ENCODE data around the gene CHCT1. TPM values are rescaled to one million over a fixed set of nuclear protein-coding genes. Genes with fewer than 3 reads are reported as not detected.
A peak's percentile ranks its signal among the peaks of the same experiment; 100 is the strongest.

CHCT1 gene
- total RNA-seq, 2 donors from 2014 or later: not detected

DNA sequence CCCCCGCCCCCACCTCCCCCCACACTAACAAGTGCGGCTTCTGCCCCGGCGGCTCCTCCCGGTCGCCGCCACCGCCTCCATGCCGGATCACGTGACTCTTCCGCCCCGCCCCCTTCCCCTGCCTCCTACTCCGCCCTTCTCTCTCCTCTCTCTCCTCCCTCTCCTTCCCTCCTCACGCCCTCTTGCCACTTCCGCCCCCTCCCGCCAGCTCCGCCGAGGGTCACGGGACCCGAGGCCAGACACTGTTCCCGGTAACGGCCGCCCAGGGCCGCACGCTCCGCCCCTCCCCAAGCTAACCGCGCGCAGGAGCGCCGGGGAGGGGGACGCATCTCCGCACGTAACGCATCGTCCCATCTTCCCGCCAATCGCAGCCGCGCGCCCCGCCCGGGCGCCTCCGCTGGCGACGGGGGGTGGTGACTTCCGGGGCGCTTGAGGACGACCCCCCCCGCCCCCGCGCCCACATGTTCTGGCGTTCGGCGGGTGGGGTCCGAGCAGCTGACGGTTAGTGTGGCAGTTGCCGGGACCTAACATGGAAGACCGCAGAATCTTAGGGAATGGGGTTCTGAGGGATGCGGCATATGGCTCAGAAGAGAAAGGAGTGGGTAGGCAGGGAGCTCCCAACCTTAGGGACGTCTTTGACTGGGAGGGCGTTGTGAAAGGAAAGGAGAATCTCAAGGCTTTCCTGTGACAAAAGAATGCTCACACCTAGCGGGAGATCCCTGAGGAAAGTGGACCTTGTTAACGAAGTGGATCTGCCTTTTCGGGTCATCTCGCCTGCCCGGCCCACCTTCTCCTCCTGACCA lies 30.0 kb upstream of the CHCT1 start, which contains the start of gene USP32:
TSS of gene USP32 (minus strand) at position 92 of the 803 bp plus-strand sequence. CDS start 194 bp downstream, outside the sequence.
- H3K27me3 Mint-ChIP-seq: no peaks in the 10 kb centered on the region
- DNase-seq (ENCODE audit: low spot score): peak; percentile 99
- H3K9me3 Mint-ChIP-seq: no peaks in the 10 kb centered on the region
- peak within 1 kb of the TSS; percentile 89 to 97 for H3K27ac Mint-ChIP-seq
- peak within 1 kb of the TSS; percentile 96 for H3K4me3 Mint-ChIP-seq
- H3K4me1 Mint-ChIP-seq (ENCODE audit: low read depth in 2 of 2): peaks cover 38 to 49% of the 10 kb centered on the region in 2 donors
- ATAC-seq: peak; percentile 95 to 96
- peaks cover 4% of the 10 kb centered on the region for H3K36me3 Mint-ChIP-seq

- Mint-ChIP-seq H3K36me3 (peaks cover 4% of the 10 kb centered on the region), H3K4me1 (ENCODE audit: low read depth in 2 of 2) (peaks cover 37 to 48% of the 10 kb centered on the region in 2 donors), H3K9me3 (no peaks in the 10 kb centered on the region), H3K4me3 (peak overlapping the region; percentile 96), H3K27me3 (no peaks in the 10 kb centered on the region), H3K27ac (peak overlapping the region; percentile 89 to 97)
- ATAC-seq (no peak), DNase-seq (ENCODE audit: low spot score) (no peak)
Observed at GRCh38 chr17:60392845-60393702, 29.2 kb upstream of the CHCT1 start.

- Mint-ChIP-seq H3K36me3 (peaks cover 4% of the 10 kb centered on the region), H3K27me3 (no peaks in the 10 kb centered on the region), H3K4me1 (ENCODE audit: low read depth in 2 of 2) (peaks cover 32 to 44% of the 10 kb centered on the region in 2 donors), H3K9me3 (no peaks in the 10 kb centered on the region), H3K27ac (peak overlapping the region in 1 of 2 donors; percentile 26), H3K4me3 (no peak overlapping the region)
- DNase-seq (ENCODE audit: low spot score) (no peak), ATAC-seq (no peak)
Observed at GRCh38 chr17:60393840-60394723, 28.2 kb upstream of the CHCT1 start.

- Mint-ChIP-seq H3K27ac (peak overlapping the region; percentile 22 to 50), H3K27me3 (no peaks in the 10 kb centered on the region), H3K36me3 (peaks cover 4% of the 10 kb centered on the region), H3K9me3 (no peaks in the 10 kb centered on the region), H3K4me1 (ENCODE audit: low read depth in 2 of 2) (peaks cover 24 to 35% of the 10 kb centered on the region in 2 donors), H3K4me3 (no peak overlapping the region)
- ATAC-seq (no peak), DNase-seq (ENCODE audit: low spot score) (no peak)
Observed at GRCh38 chr17:60395508-60396065, 26.7 kb upstream of the CHCT1 start.

GRCh38 chr17:60396412-60396811 lies 25.9 kb upstream of the CHCT1 start:
- Mint-ChIP-seq H3K27ac (peak overlapping the region in 1 of 2 donors; percentile 48), H3K27me3 (no peaks in the 10 kb centered on the region), H3K4me3 (no peak overlapping the region), H3K36me3 (no peaks in the 10 kb centered on the region), H3K9me3 (no peaks in the 10 kb centered on the region), H3K4me1 (ENCODE audit: low read depth in 2 of 2) (peaks cover 16 to 26% of the 10 kb centered on the region in 2 donors)
- ATAC-seq (no peak), DNase-seq (ENCODE audit: low spot score) (no peak)

DNA sequence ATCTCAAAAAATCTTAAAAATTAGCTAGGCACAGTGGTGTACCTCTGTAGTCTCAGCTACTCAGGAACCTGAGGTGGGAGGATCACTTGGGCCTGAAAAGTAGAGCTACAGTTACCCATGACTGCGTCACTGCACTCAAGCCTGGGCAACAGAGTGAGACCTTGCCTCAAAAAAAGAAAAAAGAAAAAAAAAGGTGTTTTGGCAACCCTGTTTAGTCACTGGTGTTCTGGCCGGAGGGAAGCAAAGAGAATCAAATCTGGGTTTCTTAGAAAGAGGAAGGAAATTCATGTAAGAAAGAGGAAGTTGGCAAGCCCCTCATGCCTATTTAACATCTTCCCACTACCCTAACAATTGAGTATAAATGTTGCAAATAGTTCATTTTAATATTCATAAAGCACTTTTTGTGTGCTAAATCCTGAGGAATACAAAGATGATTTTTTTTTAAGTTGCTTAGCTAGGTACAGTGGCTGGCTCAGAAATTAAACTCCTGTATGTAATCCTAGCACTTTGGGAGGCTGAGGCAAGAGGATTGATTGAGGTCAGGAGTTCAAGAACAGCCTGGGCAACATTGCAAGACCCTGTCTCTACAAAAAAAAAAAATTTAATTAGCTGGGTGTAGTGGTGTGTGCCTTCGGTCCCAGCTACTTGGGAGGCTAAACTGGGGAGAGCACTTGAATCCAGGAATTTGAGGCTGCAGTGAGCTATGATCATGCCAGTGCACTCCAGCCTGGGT lies 23.9 kb upstream of the CHCT1 start:
- Mint-ChIP-seq H3K4me3 (peak overlapping the region; percentile 18), H3K36me3 (no peaks in the 10 kb centered on the region), H3K27me3 (no peaks in the 10 kb centered on the region), H3K9me3 (no peaks in the 10 kb centered on the region), H3K27ac (peak overlapping the region; percentile 57 to 69), H3K4me1 (ENCODE audit: low read depth in 2 of 2) (peaks cover 8 to 16% of the 10 kb centered on the region in 2 donors)
- ATAC-seq (peak; percentile 40 to 63), DNase-seq (ENCODE audit: low spot score) (no peak)

GRCh38 chr17:60401819-60402218 lies 20.5 kb upstream of the CHCT1 start:
- Mint-ChIP-seq H3K36me3 (no peaks in the 10 kb centered on the region), H3K27me3 (peaks cover 2 to 3% of the 10 kb centered on the region in 2 donors), H3K4me3 (no peak overlapping the region), H3K27ac (no peak overlapping the region), H3K4me1 (ENCODE audit: low read depth in 2 of 2) (peaks cover 5 to 6% of the 10 kb centered on the region in 2 donors), H3K9me3 (no peaks in the 10 kb centered on the region)
- ATAC-seq (no peak), DNase-seq (ENCODE audit: low spot score) (no peak)

GRCh38 chr17:60403523-60403810 lies 18.8 kb upstream of the CHCT1 start:
- H3K27ac Mint-ChIP-seq: peak overlapping the region in 1 of 2 donors; percentile 12
- no peak overlapping the region for H3K4me3 Mint-ChIP-seq
- peaks cover 2 to 9% of the 10 kb centered on the region in 2 donors for H3K27me3 Mint-ChIP-seq
- no peaks in the 10 kb centered on the region for H3K9me3 Mint-ChIP-seq
- no peaks in the 10 kb centered on the region for H3K36me3 Mint-ChIP-seq
- no peak for DNase-seq (ENCODE audit: low spot score)
- ATAC-seq: no peak
- peaks cover 1 to 2% of the 10 kb centered on the region in 2 donors for H3K4me1 Mint-ChIP-seq (ENCODE audit: low read depth in 2 of 2)

GRCh38 chr17:60403962-60404361 lies 18.3 kb upstream of the CHCT1 start:
- Mint-ChIP-seq H3K27me3 (peaks cover 2 to 9% of the 10 kb centered on the region in 2 donors), H3K9me3 (no peaks in the 10 kb centered on the region), H3K27ac (peak overlapping the region in 1 of 2 donors; percentile 12), H3K36me3 (no peaks in the 10 kb centered on the region), H3K4me3 (no peak overlapping the region), H3K4me1 (ENCODE audit: low read depth in 2 of 2) (no peaks in the 10 kb centered on the region)
- DNase-seq (ENCODE audit: low spot score) (no peak), ATAC-seq (no peak)

DNA sequence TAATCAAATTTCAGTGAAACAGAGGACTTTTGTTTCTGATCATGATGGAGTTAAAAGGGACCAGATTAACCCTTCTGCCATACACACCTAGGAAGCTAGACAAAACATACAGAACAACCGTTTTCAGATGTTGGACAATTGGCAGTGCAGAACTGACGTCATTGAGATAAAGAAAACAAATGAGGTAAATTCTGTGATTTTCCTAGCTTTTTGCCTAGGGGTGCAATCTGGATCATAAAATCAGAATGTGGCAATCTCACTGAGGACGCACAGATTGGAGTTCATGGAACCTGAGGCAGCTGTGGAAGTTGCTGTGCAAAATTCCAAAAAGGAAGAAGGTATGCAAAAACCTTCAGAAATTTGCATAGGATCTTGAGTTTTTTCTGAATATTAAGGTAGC lies 15.4 kb upstream of the CHCT1 start:
- H3K27me3 Mint-ChIP-seq: peaks cover 2 to 9% of the 10 kb centered on the region in 2 donors
- no peaks in the 10 kb centered on the region for H3K36me3 Mint-ChIP-seq
- no peak for DNase-seq (ENCODE audit: low spot score)
- no peak for ATAC-seq
- no peak overlapping the region for H3K27ac Mint-ChIP-seq
- H3K9me3 Mint-ChIP-seq: no peaks in the 10 kb centered on the region
- no peak overlapping the region for H3K4me3 Mint-ChIP-seq
- no peaks in the 10 kb centered on the region for H3K4me1 Mint-ChIP-seq (ENCODE audit: low read depth in 2 of 2)

DNA sequence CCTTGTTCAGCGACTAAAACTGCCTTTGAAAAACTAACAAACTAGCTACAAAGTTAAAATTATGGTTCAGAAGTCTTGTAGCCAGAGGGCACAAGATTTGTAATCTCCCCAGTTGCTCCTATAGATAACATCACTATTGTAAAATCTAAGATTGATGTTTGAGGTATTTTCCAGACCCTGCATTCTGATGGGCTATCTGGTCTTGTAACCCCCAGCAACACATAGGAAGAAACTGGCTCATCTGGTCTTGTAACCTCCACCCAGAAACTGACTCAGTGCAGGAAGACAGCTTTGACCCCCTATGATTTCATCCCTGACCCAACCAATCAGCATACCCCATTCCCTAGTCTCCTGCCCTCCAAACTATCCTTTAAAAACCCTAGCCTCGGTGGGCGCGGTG lies 12.3 kb upstream of the CHCT1 start:
- Mint-ChIP-seq H3K9me3 (no peaks in the 10 kb centered on the region), H3K27me3 (peaks cover 2 to 9% of the 10 kb centered on the region in 2 donors), H3K4me3 (no peak overlapping the region), H3K4me1 (ENCODE audit: low read depth in 2 of 2) (no peaks in the 10 kb centered on the region), H3K36me3 (no peaks in the 10 kb centered on the region), H3K27ac (no peak overlapping the region)
- no peak for ATAC-seq
- DNase-seq (ENCODE audit: low spot score): no peak

GRCh38 chr17:60412701-60413100 lies 9.6 kb upstream of the CHCT1 start:
- DNase-seq (ENCODE audit: low spot score): no peak
- Mint-ChIP-seq H3K27me3 (peaks cover 0 to 7% of the 10 kb centered on the region in 2 donors), H3K4me1 (ENCODE audit: low read depth in 2 of 2) (no peaks in the 10 kb centered on the region), H3K27ac (no peak overlapping the region), H3K9me3 (no peaks in the 10 kb centered on the region), H3K4me3 (no peak overlapping the region), H3K36me3 (no peaks in the 10 kb centered on the region)
- ATAC-seq: no peak
